ENCODE results near the gene CST3. TPM values are rescaled to one million over a fixed set of nuclear protein-coding genes. Genes with fewer than 3 reads are reported as not detected.

The CST3 gene
- 221 to 423 TPM (median 396 TPM) in 5 replicates for total RNA-seq (2022; extraction: Qiagen RNA extraction; ENCODE audit: low read depth)

DNA sequence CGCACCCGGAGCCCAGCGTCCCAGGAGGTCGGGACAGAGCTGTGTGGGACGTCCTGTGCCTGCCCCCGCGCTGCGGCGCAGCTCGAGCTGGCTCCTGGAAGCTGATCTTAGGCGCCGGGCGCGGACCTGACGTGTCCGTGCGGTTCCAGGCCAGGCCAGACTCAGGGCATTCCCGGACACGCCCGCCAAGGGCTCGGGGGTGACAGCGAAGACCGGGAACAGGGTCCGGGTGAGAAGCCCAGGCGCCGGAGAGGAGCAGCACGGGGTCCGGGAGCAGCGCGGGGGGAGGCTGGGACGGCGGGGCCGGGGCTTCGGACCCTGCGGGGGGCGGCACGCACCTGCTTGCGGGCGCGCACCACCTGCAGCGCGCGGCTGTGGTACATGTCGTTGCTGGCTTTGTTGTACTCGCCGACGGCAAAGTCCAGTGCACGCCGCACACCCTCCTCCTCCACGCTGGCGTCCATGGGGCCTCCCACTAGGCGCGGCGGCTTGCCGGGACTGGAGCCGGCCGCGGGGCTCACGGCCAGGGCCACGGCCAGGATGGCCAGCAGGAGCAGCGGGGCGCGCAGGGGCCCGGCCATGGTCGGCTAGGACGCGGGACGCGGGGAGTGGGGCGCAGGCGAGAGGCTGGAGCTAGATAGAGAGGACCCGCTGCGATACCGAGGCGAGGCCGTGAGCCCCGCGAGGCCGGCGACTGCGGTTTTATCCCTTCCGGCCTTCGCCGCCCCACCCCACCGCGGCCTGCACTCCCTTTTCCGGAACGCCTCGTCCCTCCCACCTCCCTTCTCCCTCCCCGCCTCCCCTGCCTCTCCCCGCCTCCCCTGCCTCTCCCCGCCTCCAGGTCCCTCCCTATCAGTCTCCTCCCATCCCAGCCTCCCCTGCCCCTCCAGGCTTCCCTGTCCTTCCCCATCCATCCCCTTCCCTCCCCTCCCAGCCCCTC is at the start of gene CST3:
Gene CST3 (minus strand): TSS at position 674 of the 940 bp plus-strand sequence. CDS start 93 bp downstream, at position 581.

DNA sequence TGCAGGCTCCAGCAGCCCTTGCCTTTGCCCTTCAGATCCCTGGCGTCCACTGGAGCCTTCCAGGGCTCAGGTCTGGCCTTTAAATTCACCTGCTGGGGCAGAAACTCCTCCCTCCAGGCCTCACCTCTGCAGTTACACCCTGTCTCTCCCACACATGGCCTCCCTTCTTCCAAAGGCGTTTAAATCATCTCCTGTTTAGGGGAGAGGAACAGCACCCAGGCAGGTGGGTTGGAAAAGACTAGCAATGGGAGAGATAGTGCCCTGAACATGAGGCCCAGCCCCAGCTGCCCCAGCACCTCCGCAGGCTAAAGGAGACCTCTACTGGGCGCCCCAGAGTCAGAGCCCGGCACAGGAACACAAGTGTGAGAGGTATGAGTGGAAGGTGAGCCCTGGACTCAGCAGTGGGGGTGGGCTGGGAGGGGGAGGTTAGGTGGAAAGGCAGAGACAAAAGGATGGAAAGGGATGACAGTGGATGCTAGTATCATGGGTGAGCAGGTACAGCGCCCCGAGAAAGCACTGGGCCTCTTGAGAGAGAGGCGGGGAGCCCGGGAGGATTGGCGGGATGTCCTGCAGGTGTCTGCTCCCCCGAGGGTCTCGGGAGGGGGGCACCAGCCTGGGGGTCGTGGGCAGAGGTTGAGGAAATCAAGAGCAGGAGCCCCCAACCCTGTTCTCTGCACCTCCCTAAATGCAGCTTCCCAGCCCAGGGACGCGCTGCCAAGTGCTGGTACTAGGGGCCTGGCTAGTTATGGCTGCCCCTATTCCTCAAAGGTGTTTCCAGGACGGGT is 31.7 kb downstream of the CST3 start, which contains the start of gene CST9:
Gene CST9 (minus strand): TSS at position 51 of the 785 bp plus-strand sequence. CDS start 53 bp downstream, outside the sequence.

Other genes with a start within 250 kb of the CST3 start
- gene NAPB, start 216.5 kb downstream of the CST3 start, total RNA-seq (2022; extraction: Qiagen RNA extraction; ENCODE audit: low read depth): 2.3 to 4.1 TPM (median 3.9 TPM) in 5 replicates
- gene CSTL1, start 198.3 kb downstream of the CST3 start, total RNA-seq (2022; extraction: Qiagen RNA extraction; ENCODE audit: low read depth): not detected in 5 replicates
- not detected in 5 replicates for gene CST11, start 185.1 kb downstream of the CST3 start, total RNA-seq (2022; extraction: Qiagen RNA extraction; ENCODE audit: low read depth)
- not detected in 5 replicates for gene CST8, start 146.8 kb downstream of the CST3 start, total RNA-seq (2022; extraction: Qiagen RNA extraction; ENCODE audit: low read depth)
- not detected in 5 replicates for gene CST9L, start 69.5 kb downstream of the CST3 start, total RNA-seq (2022; extraction: Qiagen RNA extraction; ENCODE audit: low read depth)
- not detected in 5 replicates for gene CST9, start 32.0 kb downstream of the CST3 start, total RNA-seq (2022; extraction: Qiagen RNA extraction; ENCODE audit: low read depth)
- not detected in 5 replicates for gene CST4, start 51.1 kb upstream of the CST3 start, total RNA-seq (2022; extraction: Qiagen RNA extraction; ENCODE audit: low read depth)
- gene CST1, start 113.0 kb upstream of the CST3 start, total RNA-seq (2022; extraction: Qiagen RNA extraction; ENCODE audit: low read depth): 0.59 to 1.5 TPM (median 0.81 TPM) in 4 of 5 replicates, not detected in the other
- gene CST2, start 188.8 kb upstream of the CST3 start, total RNA-seq (2022; extraction: Qiagen RNA extraction; ENCODE audit: low read depth): 0.28 to 0.83 TPM (median 0.50 TPM) in 4 of 5 replicates, not detected in the other
- not detected in 5 replicates for gene CST5, start 241.8 kb upstream of the CST3 start, total RNA-seq (2022; extraction: Qiagen RNA extraction; ENCODE audit: low read depth)